Muscle layer of duodenum (tissue), 2 donors: ENCODE results near the gene DSG2.
A peak's percentile ranks its signal among the peaks of the same experiment; 100 is the strongest.
"Not testable (repeated sequence)": the region's sequence is repeated elsewhere in the genome, so short reads cannot be mapped to it uniquely, and the experiment has no call there.

Source experiments
- H3K27ac ChIP-seq: one replicate; pipeline ENCODE4 v1.7.0; 2013; ENCODE audit warnings: mild to moderate bottlenecking, low read length
- H3K27me3 ChIP-seq: one replicate; pipeline ENCODE4 v1.7.0; 2013; ENCODE audit warnings: low read depth, mild to moderate bottlenecking, control low read depth, low read length
- H3K36me3 ChIP-seq, 2 donors: one replicate each; pipeline ENCODE4 v1.7.0; 2013; ENCODE audit warnings: low read length in 2 of 2, control low read depth in 1 of 2, mild to moderate bottlenecking in 1 of 2; ENCODE audit not compliant: insufficient read depth in 2 of 2, control insufficient read depth in 1 of 2
- H3K4me1 ChIP-seq, 2 donors: one replicate each; pipeline ENCODE4 v1.7.0; 2013; ENCODE audit warnings: low read length in 2 of 2, mild to moderate bottlenecking in 2 of 2, control low read depth in 1 of 2, moderate library complexity in 1 of 2; ENCODE audit not compliant: insufficient read depth in 2 of 2, control insufficient read depth in 1 of 2
- H3K4me3 ChIP-seq, 2 donors: one replicate each; pipeline ENCODE4 v1.7.0; 2013; ENCODE audit warnings: low read length in 2 of 2, low read depth in 1 of 2, mild to moderate bottlenecking in 1 of 2
- H3K9me3 ChIP-seq, 2 donors: one replicate each; pipeline ENCODE4 v1.7.0; 2013; ENCODE audit warnings: low read length in 2 of 2, control low read depth in 1 of 2, mild to moderate bottlenecking in 1 of 2; ENCODE audit not compliant: control insufficient read depth in 1 of 2
- donor health status: healthy.

DSG2 gene

GRCh38 chr18:31503011-31503410 lies 5.0 kb downstream of the DSG2 start:
- no peaks in the 10 kb centered on the region for H3K27me3 ChIP-seq
- no peak overlapping the region for H3K4me3 ChIP-seq
- no peaks in the 10 kb centered on the region for H3K9me3 ChIP-seq
- no peaks in the 10 kb centered on the region for H3K4me1 ChIP-seq
- H3K27ac ChIP-seq: no peak overlapping the region
- no peaks in the 10 kb centered on the region for H3K36me3 ChIP-seq

GRCh38 chr18:31504455-31505147 lies 6.6 kb downstream of the DSG2 start:
- no peaks in the 10 kb centered on the region for H3K9me3 ChIP-seq
- H3K4me3 ChIP-seq: no peak overlapping the region
- H3K27ac ChIP-seq: no peak overlapping the region
- no peaks in the 10 kb centered on the region for H3K27me3 ChIP-seq
- no peaks in the 10 kb centered on the region for H3K4me1 ChIP-seq
- H3K36me3 ChIP-seq: no peaks in the 10 kb centered on the region

- H3K4me3 ChIP-seq: no peak overlapping the region
- no peaks in the 10 kb centered on the region for H3K27me3 ChIP-seq
- H3K9me3 ChIP-seq: no peaks in the 10 kb centered on the region
- H3K36me3 ChIP-seq: no peaks in the 10 kb centered on the region
- no peak overlapping the region for H3K27ac ChIP-seq
- H3K4me1 ChIP-seq: no peaks in the 10 kb centered on the region
Measured at GRCh38 chr18:31505156-31505555, 7.2 kb downstream of the DSG2 start.

GRCh38 chr18:31506024-31506742 lies 8.2 kb downstream of the DSG2 start:
- H3K4me3 ChIP-seq: no peak overlapping the region
- H3K27ac ChIP-seq: no peak overlapping the region
- no peaks in the 10 kb centered on the region for H3K36me3 ChIP-seq

GRCh38 chr18:31507124-31507523 lies 9.1 kb downstream of the DSG2 start:
- not testable (repeated sequence) for H3K27ac ChIP-seq, H3K4me3 ChIP-seq, H3K36me3 ChIP-seq, H3K27me3 ChIP-seq, H3K9me3 ChIP-seq, H3K4me1 ChIP-seq

More at GRCh38 chr18:31506024-31506742, 8.2 kb downstream of the DSG2 start:
- Histone ChIP-seq H3K9me3 (no peaks in the 10 kb centered on the region), H3K4me1 (no peaks in the 10 kb centered on the region), H3K27me3 (no peaks in the 10 kb centered on the region)

- Histone ChIP-seq H3K4me3 (no peak overlapping the region), H3K27me3 (no peaks in the 10 kb centered on the region), H3K9me3 (no peaks in the 10 kb centered on the region), H3K4me1 (no peaks in the 10 kb centered on the region), H3K36me3 (no peaks in the 10 kb centered on the region), H3K27ac (no peak overlapping the region)
Measured at GRCh38 chr18:31508781-31509180, 10.8 kb downstream of the DSG2 start.

GRCh38 chr18:31509571-31509970 lies 11.6 kb downstream of the DSG2 start:
- no peaks in the 10 kb centered on the region for H3K4me1 ChIP-seq
- no peaks in the 10 kb centered on the region for H3K27me3 ChIP-seq
- H3K27ac ChIP-seq: no peak overlapping the region
- H3K9me3 ChIP-seq: no peaks in the 10 kb centered on the region
- H3K36me3 ChIP-seq: no peaks in the 10 kb centered on the region
- H3K4me3 ChIP-seq: no peak overlapping the region

GRCh38 chr18:31510319-31510718 lies 12.3 kb downstream of the DSG2 start:
- H3K36me3 ChIP-seq: no peaks in the 10 kb centered on the region
- H3K4me1 ChIP-seq: no peaks in the 10 kb centered on the region
- no peaks in the 10 kb centered on the region for H3K27me3 ChIP-seq
- H3K9me3 ChIP-seq: no peaks in the 10 kb centered on the region
- H3K27ac ChIP-seq: no peak overlapping the region
- no peak overlapping the region for H3K4me3 ChIP-seq

- Histone ChIP-seq H3K9me3 (no peaks in the 10 kb centered on the region), H3K36me3 (no peaks in the 10 kb centered on the region), H3K4me1 (no peaks in the 10 kb centered on the region), H3K27ac (no peak overlapping the region), H3K27me3 (no peaks in the 10 kb centered on the region), H3K4me3 (no peak overlapping the region)
Measured at GRCh38 chr18:31511098-31511497, 13.1 kb downstream of the DSG2 start.

- H3K4me1 ChIP-seq: no peaks in the 10 kb centered on the region
- no peaks in the 10 kb centered on the region for H3K27me3 ChIP-seq
- no peaks in the 10 kb centered on the region for H3K36me3 ChIP-seq
- H3K4me3 ChIP-seq: no peak overlapping the region
- no peaks in the 10 kb centered on the region for H3K9me3 ChIP-seq
- H3K27ac ChIP-seq: peak overlapping the region; percentile 39
Measured at GRCh38 chr18:31512203-31512764, 14.3 kb downstream of the DSG2 start.

GRCh38 chr18:31513189-31513935 lies 15.4 kb downstream of the DSG2 start:
- Histone ChIP-seq H3K27ac (no peak overlapping the region), H3K4me1 (no peaks in the 10 kb centered on the region), H3K36me3 (no peaks in the 10 kb centered on the region), H3K9me3 (no peaks in the 10 kb centered on the region), H3K4me3 (no peak overlapping the region), H3K27me3 (no peaks in the 10 kb centered on the region)
